ENCODE results near the gene C1orf21.

The C1orf21 gene

GRCh38 chr1:184437291-184437690 lies 50.5 kb downstream of the C1orf21 start:
- Histone ChIP-seq H3K36me3 (0 out of 22 replicates have a peak, but pooled peaks cover 0 to 4% (median 0%) of the 10 kb centered on the region in 11 experiments), H3K4me2 (no peak overlapping the region), H3K27ac (no peak overlapping the region), H4K20me1 (peaks cover 0 to 42% (median 0%) of the 10 kb centered on the region in 11 experiments; a peak in 3 of 22 replicates), H3K4me1 (peaks cover 0 to 7% (median 0%) of the 10 kb centered on the region in 10 experiments; a peak in 2 of 20 replicates), H3K9me3 (replicated peaks in 1 of 11) (0 out of 22 replicates have a peak, but pooled peaks cover 0 to under 1% (median 0%) of the 10 kb centered on the region in 11 experiments), H3K9ac (no peak overlapping the region), H3K27me3 (no peaks in the 10 kb centered on the region), H3K4me3 (no peak overlapping the region)
- TF ChIP-seq Cebpa-rat (IDR thresholded peaks at IDR 0.05), result no peak

- peaks cover 0 to 46% (median 0%) of the 10 kb centered on the region in 11 experiments; a peak in 3 of 22 replicates for H4K20me1 ChIP-seq
- no peak overlapping the region for H3K9ac ChIP-seq
- TF ChIP-seq Cebpa-rat (IDR thresholded peaks at IDR 0.05), result no peak
- H3K4me3 ChIP-seq, result no peak overlapping the region
- peaks cover 0 to under 1% (median 0%) of the 10 kb centered on the region in 10 experiments; a peak in 1 of 20 replicates for H3K4me1 ChIP-seq
- H3K4me2 ChIP-seq, result no peak overlapping the region
- H3K9me3 ChIP-seq (replicated peaks in 1 of 11), result no peaks in the 10 kb centered on the region
- no peaks in the 10 kb centered on the region for H3K27me3 ChIP-seq
- 0 out of 22 replicates have a peak, but pooled peaks cover 0 to 4% (median 0%) of the 10 kb centered on the region in 11 experiments for H3K36me3 ChIP-seq
- no peak overlapping the region for H3K27ac ChIP-seq
Observed at GRCh38 chr1:184438363-184438762, 51.5 kb downstream of the C1orf21 start.

GRCh38 chr1:184442260-184442659 lies 55.4 kb downstream of the C1orf21 start:
- H3K4me3 ChIP-seq, result no peak overlapping the region
- H3K27me3 ChIP-seq, result no peaks in the 10 kb centered on the region
- H3K4me1 ChIP-seq, result no peaks in the 10 kb centered on the region; a peak in 1 of 20 replicates
- no peak overlapping the region for H3K9ac ChIP-seq
- peaks cover 0 to 9% (median 0%) of the 10 kb centered on the region in 11 experiments; a peak in 2 of 22 replicates for H3K36me3 ChIP-seq
- no peak overlapping the region for H3K27ac ChIP-seq
- peaks cover 0 to 9% (median 0%) of the 10 kb centered on the region in 11 experiments; a peak in 2 of 22 replicates for H3K9me3 ChIP-seq (replicated peaks in 1 of 11)
- no peak for TF ChIP-seq Cebpa-rat (IDR thresholded peaks at IDR 0.05)
- no peak overlapping the region for H3K4me2 ChIP-seq
- peaks cover 0 to 29% (median 0%) of the 10 kb centered on the region in 11 experiments; a peak in 2 of 22 replicates for H4K20me1 ChIP-seq

- Histone ChIP-seq H3K4me3 (no peak overlapping the region), H3K36me3 (peaks cover 0 to 6% (median 0%) of the 10 kb centered on the region in 11 experiments; a peak in 2 of 22 replicates), H3K4me2 (no peak overlapping the region), H3K27ac (no peak overlapping the region), H3K4me1 (no peaks in the 10 kb centered on the region; a peak in 1 of 20 replicates), H3K9me3 (replicated peaks in 1 of 11) (peaks cover 0 to 9% (median 0%) of the 10 kb centered on the region in 11 experiments; a peak in 2 of 22 replicates), H3K27me3 (no peaks in the 10 kb centered on the region), H4K20me1 (peaks cover 0 to 28% (median 0%) of the 10 kb centered on the region in 11 experiments; a peak in 2 of 22 replicates), H3K9ac (no peak overlapping the region)
- TF ChIP-seq Cebpa-rat (IDR thresholded peaks at IDR 0.05), result no peak
Observed at GRCh38 chr1:184443201-184443600, 56.4 kb downstream of the C1orf21 start.

GRCh38 chr1:184443624-184444023 lies 56.8 kb downstream of the C1orf21 start:
- no peak overlapping the region for H3K9ac ChIP-seq
- peaks cover 0 to 6% (median 0%) of the 10 kb centered on the region in 11 experiments; a peak in 2 of 22 replicates for H3K36me3 ChIP-seq
- peaks cover 0 to 9% (median 0%) of the 10 kb centered on the region in 11 experiments; a peak in 2 of 22 replicates for H3K9me3 ChIP-seq (replicated peaks in 1 of 11)
- no peak overlapping the region for H3K27ac ChIP-seq
- TF ChIP-seq Cebpa-rat (IDR thresholded peaks at IDR 0.05), result no peak
- no peak overlapping the region for H3K4me3 ChIP-seq
- peaks cover 0 to 28% (median 0%) of the 10 kb centered on the region in 11 experiments; a peak in 2 of 22 replicates for H4K20me1 ChIP-seq
- H3K27me3 ChIP-seq, result no peaks in the 10 kb centered on the region
- H3K4me1 ChIP-seq, result no peaks in the 10 kb centered on the region; a peak in 1 of 20 replicates
- no peak overlapping the region for H3K4me2 ChIP-seq

- Histone ChIP-seq H3K9me3 (replicated peaks in 1 of 11) (peaks cover 0 to 9% (median 0%) of the 10 kb centered on the region in 11 experiments; a peak in 2 of 22 replicates), H3K27ac (no peak overlapping the region), H3K4me3 (no peak overlapping the region), H3K4me2 (no peak overlapping the region), H4K20me1 (peaks cover 0 to 33% (median 0%) of the 10 kb centered on the region in 11 experiments; a peak in 2 of 22 replicates), H3K36me3 (peaks cover 0 to 6% (median 0%) of the 10 kb centered on the region in 11 experiments; a peak in 2 of 22 replicates), H3K9ac (no peak overlapping the region), H3K4me1 (no peaks in the 10 kb centered on the region; a peak in 1 of 20 replicates), H3K27me3 (no peaks in the 10 kb centered on the region)
- TF ChIP-seq Cebpa-rat (IDR thresholded peaks at IDR 0.05), result no peak
Observed at GRCh38 chr1:184445997-184446396, 59.2 kb downstream of the C1orf21 start.

- H4K20me1 ChIP-seq, result peaks cover 0 to 26% (median 0%) of the 10 kb centered on the region in 11 experiments; a peak in 2 of 22 replicates
- no peak overlapping the region for H3K4me2 ChIP-seq
- no peak for TF ChIP-seq Cebpa-rat (IDR thresholded peaks at IDR 0.05)
- H3K4me1 ChIP-seq, result no peaks in the 10 kb centered on the region; a peak in 1 of 20 replicates
- H3K36me3 ChIP-seq, result peaks cover 0 to 6% (median 0%) of the 10 kb centered on the region in 11 experiments; a peak in 2 of 22 replicates
- peaks cover 0 to 9% (median 0%) of the 10 kb centered on the region in 11 experiments; a peak in 2 of 22 replicates for H3K9me3 ChIP-seq (replicated peaks in 1 of 11)
- no peak overlapping the region for H3K9ac ChIP-seq
- H3K27ac ChIP-seq, result no peak overlapping the region
- no peaks in the 10 kb centered on the region for H3K27me3 ChIP-seq
- no peak overlapping the region for H3K4me3 ChIP-seq
Observed at GRCh38 chr1:184447651-184448185, 60.9 kb downstream of the C1orf21 start.

- Histone ChIP-seq H3K36me3 (no peaks in the 10 kb centered on the region), H4K20me1 (peaks cover 0 to 33% (median 0%) of the 10 kb centered on the region in 11 experiments; a peak in 3 of 22 replicates), H3K4me2 (no peak overlapping the region), H3K27me3 (no peaks in the 10 kb centered on the region), H3K9ac (no peak overlapping the region), H3K4me3 (no peak overlapping the region), H3K27ac (no peak overlapping the region), H3K4me1 (peaks cover 0 to 11% (median 0%) of the 10 kb centered on the region in 10 experiments; a peak in 4 of 20 replicates), H3K9me3 (replicated peaks in 1 of 11) (no peaks in the 10 kb centered on the region)
- no peak for TF ChIP-seq Cebpa-rat (IDR thresholded peaks at IDR 0.05)
Observed at GRCh38 chr1:184449916-184450315, 63.1 kb downstream of the C1orf21 start.

GRCh38 chr1:184455786-184456185 lies 69.0 kb downstream of the C1orf21 start:
- Histone ChIP-seq H3K4me1 (peaks cover 0 to 50% (median 2%) of the 10 kb centered on the region in 10 experiments; a peak in 9 of 20 replicates), H4K20me1 (peaks cover 0 to 25% (median 0%) of the 10 kb centered on the region in 11 experiments; a peak in 3 of 22 replicates), H3K4me3 (no peak overlapping the region), H3K9me3 (replicated peaks in 1 of 11) (no peaks in the 10 kb centered on the region), H3K36me3 (no peaks in the 10 kb centered on the region), H3K27me3 (no peaks in the 10 kb centered on the region), H3K27ac (peak overlapping the region in 4 of 11 experiments; percentile 11 to 69 (median 40); a peak in 7 of 22 replicates), H3K4me2 (peak overlapping the region in 5 of 11 experiments; percentile 30 to 80 (median 39); a peak in 9 of 22 replicates), H3K9ac (peak overlapping the region in 2 of 11 experiments; percentile 34 to 38; a peak in 3 of 22 replicates)
- TF ChIP-seq Cebpa-rat (IDR thresholded peaks at IDR 0.05), result no peak

All from BLaER1 treated with 17β-estradiol and CSF1 and Interleukin-3, amounts not matched to agents 10 nM and 100 nM (cell line).